Activated naive CD8-positive, alpha-beta T cell treated with anti-CD3 and anti-CD28 coated beads, Interleukin-2, amount 10 ng/mL, durations not matched to agents 7 days and 5 days (primary cell): ENCODE results near the gene PBX2. TPM values are rescaled to one million over a fixed set of nuclear protein-coding genes. Genes with fewer than 3 reads are reported as not detected.
A peak's percentile ranks its signal among the peaks of the same experiment; 100 is the strongest.
"Not testable (repeated sequence)": the region's sequence is repeated elsewhere in the genome, so short reads cannot be mapped to it uniquely, and the experiment has no call there.

Experiments
- ATAC-seq: fragments of 150-1000 bp; cut with Tn5 transposase; one replicate; pipeline ENCODE4 v1.10.0; 2021; ENCODE audit warnings: low read depth, moderate library complexity
- POLR2A ChIA-PET: fragments of 350-600 bp; sonication (Branson Sonifier 250); formaldehyde crosslinking; loops from one replicate; lab custom pipeline; 2021; ENCODE audit warnings: antibody characterized with exemption; lab: Charles Lee
- DNase-seq: peaks from one replicate; pipeline ENCODE4 v3.0.0; 2021
- H3K27ac Mint-ChIP-seq: one replicate; pipeline ENCODE4 v1.8.0; 2022; ENCODE audit warnings: mild to moderate bottlenecking, mixed read lengths
- H3K27me3 Mint-ChIP-seq: one replicate; pipeline ENCODE4 v1.8.0; 2022; ENCODE audit warnings: mild to moderate bottlenecking, moderate library complexity, mixed read lengths
- H3K36me3 Mint-ChIP-seq: one replicate; pipeline ENCODE4 v1.8.0; 2021; ENCODE audit warnings: mild to moderate bottlenecking, mixed read lengths
- H3K4me1 Mint-ChIP-seq: one replicate; pipeline ENCODE4 v1.8.0; 2021; ENCODE audit warnings: mixed read lengths
- H3K4me3 Mint-ChIP-seq: one replicate; pipeline ENCODE4 v1.8.0; 2022; ENCODE audit warnings: mild to moderate bottlenecking, moderate library complexity, mixed read lengths
- H3K9me3 Mint-ChIP-seq: one replicate; pipeline ENCODE4 v1.8.0; 2021; ENCODE audit warnings: mixed read lengths
- total RNA-seq, 2 experiments: library from RNA; stranded (reverse); gene quantifications; one replicate each; pipeline ENCODE4 v1.2.3, GENCODE V29; 2021

The PBX2 gene
- total RNA-seq, 2 experiments from 2014 or later, result 107 to 112 TPM

DNA sequence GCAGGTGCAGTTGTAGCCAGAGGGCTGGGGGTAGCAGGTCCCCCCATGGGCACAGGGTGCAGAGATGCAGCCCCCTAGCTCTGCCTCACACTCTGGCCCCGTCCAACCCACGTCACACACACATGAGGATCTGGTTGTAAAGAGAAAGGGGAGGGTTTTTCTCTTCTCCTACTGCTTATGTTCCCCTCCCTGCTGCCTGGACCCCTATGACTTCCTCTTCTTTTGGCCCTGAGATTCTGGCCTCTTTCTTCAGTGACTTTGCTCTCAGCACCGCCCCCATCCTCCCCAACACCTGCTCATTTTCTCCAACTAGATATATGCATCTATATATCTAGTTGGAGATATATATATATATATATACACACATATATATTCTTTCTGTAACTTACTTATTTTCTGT is 24.1 kb upstream of the PBX2 start:
- ATAC-seq (no peak), DNase-seq (no peak)
- no peak overlapping the region for H3K4me3 Mint-ChIP-seq
- H3K27me3 Mint-ChIP-seq, result no peaks in the 10 kb centered on the region
- H3K9me3 Mint-ChIP-seq, result no peaks in the 10 kb centered on the region
- peaks cover 8% of the 10 kb centered on the region for H3K4me1 Mint-ChIP-seq
- H3K36me3 Mint-ChIP-seq, result no peaks in the 10 kb centered on the region
- H3K27ac Mint-ChIP-seq, result peak overlapping the region; percentile 62
- POLR2A ChIA-PET, result no interaction called here

GRCh38 chr6:32213649-32214048 is 23.6 kb upstream of the PBX2 start:
- H3K27ac Mint-ChIP-seq, result no peak overlapping the region
- peaks cover 8% of the 10 kb centered on the region for H3K4me1 Mint-ChIP-seq
- DNase-seq (no peak), ATAC-seq (no peak)
- no peaks in the 10 kb centered on the region for H3K36me3 Mint-ChIP-seq
- H3K27me3 Mint-ChIP-seq, result no peaks in the 10 kb centered on the region
- POLR2A ChIA-PET, result no interaction called here
- H3K4me3 Mint-ChIP-seq, result no peak overlapping the region
- H3K9me3 Mint-ChIP-seq, result no peaks in the 10 kb centered on the region

GRCh38 chr6:32212076-32212760 is 22.2 kb upstream of the PBX2 start:
- no peak overlapping the region for H3K27ac Mint-ChIP-seq
- POLR2A ChIA-PET, result interaction anchor here (0.6 kb wide), 1 partner anchor 1977 kb away, joined by 4 read pairs; no protein-coding TSS in a partner anchor
- DNase-seq, result no peak
- no peak overlapping the region for H3K4me3 Mint-ChIP-seq
- no peak for ATAC-seq
- no peaks in the 10 kb centered on the region for H3K36me3 Mint-ChIP-seq
- no peaks in the 10 kb centered on the region for H3K9me3 Mint-ChIP-seq
- H3K27me3 Mint-ChIP-seq, result no peaks in the 10 kb centered on the region
- H3K4me1 Mint-ChIP-seq, result peaks cover 8% of the 10 kb centered on the region

DNA sequence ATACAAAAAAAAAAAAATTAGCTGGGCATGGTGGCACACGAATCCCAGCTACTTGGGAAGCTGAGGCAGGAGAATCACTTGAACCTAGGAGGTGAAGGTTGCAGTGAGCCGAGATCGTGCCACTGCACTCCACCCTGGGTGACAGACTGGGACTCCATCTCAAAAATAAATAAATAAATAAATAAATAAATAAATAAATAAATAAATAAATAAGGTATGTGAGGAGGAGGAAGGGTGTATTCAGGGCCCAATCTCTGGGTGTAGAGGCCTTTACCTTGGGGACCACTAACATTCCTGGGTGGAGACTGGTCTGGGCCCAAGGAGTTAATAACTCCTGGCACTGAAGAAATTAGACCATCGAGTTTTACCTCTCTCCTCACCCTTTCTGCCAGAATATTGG is 21.4 kb upstream of the PBX2 start:
- POLR2A ChIA-PET, result interaction anchor here (0.6 kb wide), 1 partner anchor 1978 kb away, joined by 4 read pairs; no protein-coding TSS in a partner anchor
- not testable (repeated sequence) for H3K27me3 Mint-ChIP-seq, DNase-seq, H3K36me3 Mint-ChIP-seq, H3K9me3 Mint-ChIP-seq, H3K4me1 Mint-ChIP-seq, ATAC-seq, H3K27ac Mint-ChIP-seq, H3K4me3 Mint-ChIP-seq

GRCh38 chr6:32210191-32210601 is 20.2 kb upstream of the PBX2 start:
- POLR2A ChIA-PET, result no interaction called here
- DNase-seq (no peak), ATAC-seq (no peak)
- Mint-ChIP-seq H3K4me3 (no peak overlapping the region), H3K9me3 (no peaks in the 10 kb centered on the region), H3K27me3 (peaks cover 9% of the 10 kb centered on the region), H3K36me3 (no peaks in the 10 kb centered on the region), H3K27ac (no peak overlapping the region), H3K4me1 (peaks cover 4% of the 10 kb centered on the region)

GRCh38 chr6:32208996-32209395 is 19.0 kb upstream of the PBX2 start:
- DNase-seq (no peak), ATAC-seq (no peak)
- POLR2A ChIA-PET, result no interaction called here
- Mint-ChIP-seq H3K27me3 (peaks cover 9% of the 10 kb centered on the region), H3K4me1 (no peaks in the 10 kb centered on the region), H3K36me3 (no peaks in the 10 kb centered on the region), H3K27ac (no peak overlapping the region), H3K9me3 (no peaks in the 10 kb centered on the region), H3K4me3 (no peak overlapping the region)

GRCh38 chr6:32204268-32204715 is 14.3 kb upstream of the PBX2 start:
- H3K4me3 Mint-ChIP-seq, result no peak overlapping the region
- no peaks in the 10 kb centered on the region for H3K36me3 Mint-ChIP-seq
- POLR2A ChIA-PET, result no interaction called here

DNA sequence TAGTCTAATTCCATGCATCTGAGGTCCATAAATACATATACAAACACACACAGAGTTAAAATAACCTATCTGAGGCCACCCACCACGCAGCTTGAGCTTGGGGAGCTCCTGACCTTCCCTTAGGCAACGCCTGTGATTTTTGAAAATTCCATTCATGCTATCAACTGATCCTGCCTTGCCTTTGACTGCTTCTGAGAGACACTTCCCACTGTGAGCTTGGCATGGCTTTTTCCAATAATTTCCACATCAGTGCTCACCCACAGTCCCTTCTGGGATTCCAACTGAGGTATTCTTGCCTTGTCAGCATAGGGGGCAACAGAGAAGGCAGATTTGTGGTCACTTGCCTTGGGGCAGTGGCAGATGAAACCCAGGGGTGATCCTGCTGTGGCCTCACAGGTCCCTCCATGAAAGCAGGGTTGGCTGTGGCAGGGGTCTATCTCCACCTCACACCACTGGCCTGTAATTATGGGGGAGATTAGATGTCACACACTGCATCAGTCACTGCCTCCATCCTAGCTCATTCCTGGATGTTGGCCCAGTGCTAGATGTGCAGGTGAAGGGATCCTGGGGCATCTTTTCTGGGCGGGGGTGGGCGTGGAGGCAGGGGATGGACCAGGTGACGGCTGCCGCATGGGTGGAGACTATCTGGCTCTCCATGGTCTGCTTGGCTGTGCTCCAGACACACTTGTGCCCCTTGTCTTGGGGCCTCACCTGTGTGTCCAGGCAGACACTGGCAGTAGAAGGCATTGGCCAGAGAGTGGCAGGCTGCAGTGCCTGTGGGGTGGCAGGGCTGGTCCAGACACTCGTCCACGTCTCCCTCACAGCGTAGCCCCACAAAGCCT is 13.6 kb upstream of the PBX2 start:
- ATAC-seq, result no peak
- DNase-seq, result no peak
- POLR2A ChIA-PET, result interaction anchor here (0.6 kb wide), 1 partner anchor 40 kb away, joined by 3 read pairs; no protein-coding TSS in a partner anchor
- Mint-ChIP-seq H3K27ac (no peak overlapping the region), H3K27me3 (peaks cover 9% of the 10 kb centered on the region), H3K9me3 (no peaks in the 10 kb centered on the region), H3K4me3 (no peak overlapping the region), H3K4me1 (no peaks in the 10 kb centered on the region), H3K36me3 (no peaks in the 10 kb centered on the region)

More at GRCh38 chr6:32204268-32204715, 14.3 kb upstream of the PBX2 start:
- ATAC-seq (no peak), DNase-seq (no peak)
- no peaks in the 10 kb centered on the region for H3K4me1 Mint-ChIP-seq
- H3K27me3 Mint-ChIP-seq, result peaks cover 9% of the 10 kb centered on the region
- no peak overlapping the region for H3K27ac Mint-ChIP-seq
- H3K9me3 Mint-ChIP-seq, result no peaks in the 10 kb centered on the region

GRCh38 chr6:32202186-32202585 is 12.2 kb upstream of the PBX2 start:
- POLR2A ChIA-PET, result no interaction called here
- no peaks in the 10 kb centered on the region for H3K9me3 Mint-ChIP-seq
- ATAC-seq, result no peak
- DNase-seq, result no peak
- H3K36me3 Mint-ChIP-seq, result no peaks in the 10 kb centered on the region
- H3K4me3 Mint-ChIP-seq, result no peak overlapping the region
- peaks cover 9% of the 10 kb centered on the region for H3K27me3 Mint-ChIP-seq
- H3K27ac Mint-ChIP-seq, result no peak overlapping the region
- no peaks in the 10 kb centered on the region for H3K4me1 Mint-ChIP-seq

DNA sequence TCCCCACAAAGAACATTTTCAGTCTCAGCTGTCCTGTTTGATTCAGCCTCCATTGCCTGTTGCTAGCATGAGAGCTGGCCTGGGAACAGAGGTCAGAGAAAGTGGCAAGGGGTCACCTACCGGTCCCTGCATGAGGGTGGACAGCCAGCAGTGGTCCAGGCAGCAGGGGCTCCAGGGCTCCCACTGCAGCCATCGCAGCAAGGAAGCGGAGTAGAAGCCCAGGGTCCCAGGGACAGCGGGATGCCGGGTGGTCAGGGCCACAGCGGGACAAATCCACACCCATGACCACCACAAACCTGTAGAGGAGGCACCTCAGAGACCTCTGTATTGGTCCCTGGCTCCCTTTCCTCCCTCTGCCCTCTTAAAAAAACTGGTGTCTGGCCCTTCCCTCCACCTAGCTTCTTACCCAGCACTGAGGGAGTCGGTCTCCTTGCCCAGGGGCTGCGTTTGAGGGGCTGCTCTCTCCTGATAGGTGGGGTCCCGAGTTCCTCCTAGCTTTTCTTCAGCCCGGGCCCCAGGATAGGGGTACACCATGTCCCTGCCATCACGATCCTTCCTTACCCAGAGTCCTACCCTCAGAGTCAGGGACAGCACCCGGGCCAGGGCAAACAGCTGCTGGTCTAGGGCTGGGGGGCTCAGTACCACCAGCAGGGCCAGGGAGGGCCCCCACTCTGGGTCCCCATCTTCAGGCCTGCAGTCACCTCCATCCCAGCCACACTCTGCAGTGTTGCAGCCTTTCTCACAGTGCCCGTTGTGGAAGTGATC is 10.9 kb upstream of the PBX2 start:
- no peaks in the 10 kb centered on the region for H3K9me3 Mint-ChIP-seq
- no peak overlapping the region for H3K27ac Mint-ChIP-seq
- H3K27me3 Mint-ChIP-seq, result peaks cover 4% of the 10 kb centered on the region
- ATAC-seq (no peak), DNase-seq (no peak)
- H3K4me3 Mint-ChIP-seq, result no peak overlapping the region
- H3K36me3 Mint-ChIP-seq, result no peaks in the 10 kb centered on the region
- POLR2A ChIA-PET, result no interaction called here
- H3K4me1 Mint-ChIP-seq, result peaks cover 4% of the 10 kb centered on the region

GRCh38 chr6:32198866-32199265 is 8.9 kb upstream of the PBX2 start:
- no peaks in the 10 kb centered on the region for H3K36me3 Mint-ChIP-seq
- H3K4me3 Mint-ChIP-seq, result no peak overlapping the region
- POLR2A ChIA-PET, result no interaction called here

DNA sequence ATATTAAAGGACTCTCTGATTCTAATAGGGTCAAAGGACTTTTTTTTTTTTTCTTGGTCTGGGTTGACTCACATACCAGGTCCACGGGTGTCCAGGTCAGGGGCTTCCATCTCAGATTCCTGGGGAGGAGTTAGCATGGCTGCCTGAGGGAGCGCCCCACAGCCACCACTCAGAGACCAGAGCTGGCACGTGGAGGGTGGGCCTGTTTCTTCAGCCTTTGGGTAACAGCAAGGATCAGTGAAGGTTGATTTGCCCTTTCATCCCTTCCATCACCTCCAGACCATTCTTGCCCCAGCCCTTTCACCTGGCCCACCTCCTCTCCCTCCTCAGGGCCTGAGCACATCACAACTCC is 8.3 kb upstream of the PBX2 start:
- DNase-seq (no peak), ATAC-seq (no peak)
- no peak overlapping the region for H3K27ac Mint-ChIP-seq
- POLR2A ChIA-PET, result interaction anchor here (0.6 kb wide), 1 partner anchor 90 kb away, joined by 3 read pairs; no protein-coding TSS in a partner anchor
- H3K36me3 Mint-ChIP-seq, result no peaks in the 10 kb centered on the region
- no peaks in the 10 kb centered on the region for H3K9me3 Mint-ChIP-seq
- H3K27me3 Mint-ChIP-seq, result no peaks in the 10 kb centered on the region
- peaks cover 23% of the 10 kb centered on the region for H3K4me1 Mint-ChIP-seq
- no peak overlapping the region for H3K4me3 Mint-ChIP-seq

More at GRCh38 chr6:32198866-32199265, 8.9 kb upstream of the PBX2 start:
- Mint-ChIP-seq H3K4me1 (peaks cover 18% of the 10 kb centered on the region), H3K27me3 (no peaks in the 10 kb centered on the region), H3K27ac (no peak overlapping the region), H3K9me3 (no peaks in the 10 kb centered on the region)
- ATAC-seq (no peak), DNase-seq (no peak)
